HG03095 (cell line): ENCODE results near the gene DGUOK.

Experiments
- ATAC-seq: cut with Tn5 transposase; IDR thresholded peaks from one replicate; pipeline ENCODE4 v1.9.1; 2021; ENCODE audit warnings: moderate library complexity; ENCODE audit not compliant: unreplicated experiment

The DGUOK gene

GRCh38 chr2:73993778-73994177 lies 67.1 kb downstream of the DGUOK start:
- ATAC-seq, result no peak

GRCh38 chr2:73994178-73994831 lies 67.6 kb downstream of the DGUOK start:
- ATAC-seq, result no peak

GRCh38 chr2:73995810-73996209 lies 69.1 kb downstream of the DGUOK start:
- no peak for ATAC-seq

- ATAC-seq, result no peak
Measured at GRCh38 chr2:73997813-73998212, 71.1 kb downstream of the DGUOK start.

- ATAC-seq, result no peak
Measured at GRCh38 chr2:73998451-73998850, 71.8 kb downstream of the DGUOK start.

GRCh38 chr2:73998933-73999332 lies 72.3 kb downstream of the DGUOK start:
- no peak for ATAC-seq

GRCh38 chr2:73999881-74000597 lies 73.4 kb downstream of the DGUOK start:
- no peak for ATAC-seq

GRCh38 chr2:74000666-74001065 lies 74.0 kb downstream of the DGUOK start:
- ATAC-seq, result no peak

GRCh38 chr2:74001121-74001520 lies 74.4 kb downstream of the DGUOK start:
- ATAC-seq, result no peak

- ATAC-seq, result peak; percentile 35
Measured at GRCh38 chr2:74001781-74002504, 75.3 kb downstream of the DGUOK start.

GRCh38 chr2:74002505-74003421 lies 76.1 kb downstream of the DGUOK start:
- peak; percentile 88 for ATAC-seq

GRCh38 chr2:74003494-74004211 lies 77.0 kb downstream of the DGUOK start:
- no peak for ATAC-seq

- no peak for ATAC-seq
Measured at GRCh38 chr2:74004212-74005182, 77.8 kb downstream of the DGUOK start.

- ATAC-seq, result no peak
Measured at GRCh38 chr2:74005786-74006185, 79.1 kb downstream of the DGUOK start.

- ATAC-seq, result no peak
Measured at GRCh38 chr2:74006459-74006858, 79.8 kb downstream of the DGUOK start.

GRCh38 chr2:74007121-74007520 lies 80.4 kb downstream of the DGUOK start:
- no peak for ATAC-seq

- ATAC-seq, result no peak
Measured at GRCh38 chr2:74007711-74008110, 81.0 kb downstream of the DGUOK start.
